ENCODE results near the gene TMEM86B.
"Not testable (repeated sequence)": the region's sequence is repeated elsewhere in the genome, so short reads cannot be mapped to it uniquely, and the experiment has no call there.

TMEM86B gene

DNA sequence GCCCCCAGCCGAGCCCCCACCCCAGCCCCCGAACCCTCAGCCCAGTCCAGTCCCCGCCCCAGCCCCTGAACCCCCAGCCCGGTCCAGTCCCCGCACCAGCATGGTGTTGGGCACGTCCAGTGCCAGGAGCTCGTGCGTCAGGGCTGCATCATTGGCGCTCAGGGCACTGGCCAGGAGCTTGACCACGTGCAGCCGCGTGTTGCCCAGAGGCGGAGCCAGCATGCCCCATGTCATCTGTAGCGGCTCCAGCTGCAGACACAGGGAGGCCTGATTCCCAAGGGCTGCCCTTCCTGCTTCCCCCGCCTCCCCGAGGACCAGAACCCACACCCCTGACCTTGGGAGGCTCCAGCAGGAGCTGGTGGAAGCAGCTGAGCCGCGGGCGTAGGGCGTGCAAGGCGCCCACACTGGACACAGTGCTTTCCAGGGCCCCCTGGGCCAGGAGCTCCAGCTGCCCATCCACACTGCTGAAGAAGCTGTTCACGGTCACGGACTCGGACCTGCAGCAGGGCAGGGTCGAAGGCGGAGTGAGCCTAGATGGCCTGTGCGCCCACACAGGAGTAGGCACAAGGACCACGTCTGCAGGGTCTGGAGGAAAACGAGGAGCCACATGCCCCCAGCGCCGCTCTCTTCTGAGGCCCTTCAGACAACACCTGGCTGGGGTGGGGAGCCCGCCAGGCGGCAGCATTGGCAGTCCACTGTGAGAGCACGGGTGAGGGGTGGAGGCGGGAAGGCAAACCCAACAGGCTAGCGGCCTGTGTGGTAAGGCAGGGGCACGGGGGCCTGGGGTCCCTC lies 12.8 kb upstream of the TMEM86B start:
- no peak for DNase-seq

DNA sequence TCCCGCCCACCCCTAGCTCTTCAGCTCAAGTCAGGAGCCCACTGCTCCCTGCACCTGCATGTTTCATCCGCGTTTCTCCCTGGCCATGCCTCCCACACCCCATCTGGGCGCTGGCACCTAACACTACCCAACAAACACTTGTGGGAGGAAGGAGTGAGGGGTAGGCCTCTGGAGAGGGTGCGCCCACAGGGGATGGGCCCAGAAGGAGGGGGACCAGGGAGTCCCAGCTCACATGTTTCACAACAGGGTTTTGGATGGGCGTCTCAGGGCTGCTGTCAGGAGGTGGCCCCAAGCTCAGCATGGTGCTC lies 12.1 kb upstream of the TMEM86B start:
- DNase-seq: no peak

DNA sequence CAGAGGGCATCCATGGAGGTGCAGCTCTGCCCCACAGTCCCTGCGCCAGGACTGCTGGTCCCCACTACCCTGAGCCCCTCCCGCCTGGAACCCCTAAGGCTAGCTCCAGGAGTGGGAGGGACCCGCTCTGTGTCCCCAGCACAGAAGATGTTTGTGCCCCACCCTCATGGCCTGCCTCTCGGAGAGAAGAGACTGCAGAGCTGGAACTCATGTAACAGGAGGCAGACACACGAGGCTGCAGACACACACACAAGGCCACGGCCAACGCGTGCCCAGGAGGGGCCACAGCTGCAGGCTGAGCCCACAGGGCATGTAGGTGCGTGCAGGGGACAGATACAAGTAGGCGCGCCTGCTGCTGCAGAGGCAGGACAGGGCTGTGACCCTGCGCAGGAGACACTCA lies 10.4 kb upstream of the TMEM86B start:
- no peak for DNase-seq

DNA sequence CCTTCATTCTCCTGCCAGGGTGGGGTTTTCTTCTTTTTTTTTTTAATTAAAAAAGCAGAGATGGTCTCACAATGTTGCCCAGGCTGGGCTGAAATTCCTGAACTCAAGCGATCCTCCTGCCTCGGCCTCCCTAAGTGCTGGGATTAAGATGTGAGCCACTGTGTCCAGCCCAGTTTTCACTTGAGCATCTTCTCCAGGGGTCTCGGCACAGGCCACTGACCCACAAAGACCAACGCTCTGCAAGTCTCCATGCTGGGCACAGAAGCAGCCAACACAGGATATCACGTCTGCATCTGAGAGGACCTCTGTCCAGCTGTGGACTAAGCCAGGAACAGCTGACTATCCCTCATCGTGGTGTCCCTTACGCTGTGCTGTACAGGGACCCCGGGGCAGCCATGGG lies 9.5 kb upstream of the TMEM86B start:
- no peak for DNase-seq

DNA sequence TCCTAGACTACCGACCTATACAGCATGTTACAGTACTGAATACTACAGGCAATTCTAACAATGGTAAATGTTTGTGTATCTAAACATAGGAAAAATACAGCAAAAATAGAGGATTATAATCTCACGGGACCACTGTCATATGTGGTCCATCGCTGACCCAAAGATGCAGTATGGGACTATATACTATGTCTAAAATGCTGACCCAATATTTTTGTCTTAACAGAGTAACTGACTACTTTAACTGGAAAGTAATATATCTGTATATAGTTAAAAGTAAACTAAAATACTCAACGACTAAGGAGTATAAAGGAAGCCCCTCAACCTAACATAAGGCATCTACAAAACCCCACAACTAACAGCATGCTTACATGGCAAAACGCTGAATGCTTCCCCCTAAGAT lies 4.4 kb upstream of the TMEM86B start:
- no peak for DNase-seq

DNA sequence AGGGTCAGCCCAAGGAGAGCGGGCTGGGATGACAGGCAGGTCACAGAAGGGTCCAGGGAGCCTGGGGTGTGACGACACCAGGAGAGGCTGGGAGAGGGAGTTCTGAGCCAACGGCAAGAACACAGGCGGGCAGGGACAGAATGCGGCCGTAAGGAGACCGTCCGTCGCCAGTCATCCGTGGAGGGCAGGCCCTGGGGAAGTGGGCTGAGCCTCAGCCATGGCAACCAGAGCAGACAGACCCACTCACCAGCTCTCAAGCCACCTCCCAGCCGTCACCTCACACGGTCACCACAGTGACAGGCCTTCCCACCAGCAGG lies 3.7 kb upstream of the TMEM86B start:
- no peak for DNase-seq

DNA sequence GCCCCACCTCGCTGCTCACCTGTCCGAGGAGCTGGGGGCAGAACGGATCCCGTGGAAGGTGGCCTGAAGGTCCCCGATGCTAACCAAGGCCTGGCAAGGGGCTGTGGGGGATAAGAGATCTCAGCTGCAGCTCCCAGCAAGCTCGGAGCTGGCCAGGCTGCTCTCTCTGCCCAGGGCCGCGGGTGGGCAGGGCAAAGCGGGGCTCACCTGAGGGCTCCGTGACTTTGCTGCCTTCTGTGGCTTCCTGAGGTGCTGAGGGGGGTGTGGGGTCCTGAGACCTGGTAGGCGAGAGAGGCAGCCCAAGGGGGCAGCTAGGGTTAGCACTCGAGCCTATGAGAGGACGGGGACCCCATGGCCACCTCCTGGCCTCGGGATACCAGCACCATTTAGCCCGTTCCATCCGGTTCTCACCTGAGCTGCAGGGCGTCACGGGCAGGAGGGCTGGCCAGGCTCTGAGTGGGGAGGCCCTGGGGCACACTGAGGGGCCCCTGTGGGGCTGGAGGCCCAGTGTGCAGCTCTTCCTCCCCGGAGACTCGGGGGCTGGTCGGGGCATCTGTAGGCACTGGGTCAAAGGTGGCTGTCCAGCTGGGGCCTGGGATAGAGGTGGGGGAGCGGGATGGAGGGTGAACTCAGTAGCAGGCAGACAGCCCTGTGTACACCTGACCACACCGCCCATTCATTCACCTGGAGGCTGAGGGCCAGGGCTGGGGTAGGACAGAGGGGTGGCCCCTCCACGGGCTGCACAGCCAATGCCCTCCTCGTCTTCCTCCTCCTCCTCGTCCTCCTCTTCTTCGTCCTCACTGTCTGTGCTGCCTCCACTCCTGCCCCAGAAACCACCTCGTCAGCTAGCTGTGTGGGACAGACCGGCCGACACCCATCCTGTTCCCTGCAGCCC lies 3.1 kb upstream of the TMEM86B start:
- DNase-seq: no peak

DNA sequence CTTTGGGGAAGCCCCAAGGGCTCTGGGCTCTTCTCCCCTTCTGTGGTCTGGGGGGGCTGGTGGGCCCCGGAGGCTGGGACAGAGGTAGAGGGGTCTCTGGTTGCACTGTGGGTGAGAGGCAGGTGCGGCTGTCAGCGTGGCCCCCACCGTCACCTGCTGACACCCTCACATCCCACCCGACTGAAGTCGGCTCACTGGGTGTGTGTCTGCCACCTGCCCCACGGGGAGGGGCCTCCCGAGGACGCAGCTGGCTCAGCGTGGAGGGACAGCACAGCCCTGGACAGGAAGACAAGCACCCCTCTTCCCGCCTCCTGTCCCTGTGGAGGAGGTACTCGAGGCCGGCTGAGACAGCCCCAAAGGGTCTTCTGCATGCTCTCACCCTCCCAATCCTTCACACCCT lies 2.2 kb upstream of the TMEM86B start:
- no peak for DNase-seq

DNA sequence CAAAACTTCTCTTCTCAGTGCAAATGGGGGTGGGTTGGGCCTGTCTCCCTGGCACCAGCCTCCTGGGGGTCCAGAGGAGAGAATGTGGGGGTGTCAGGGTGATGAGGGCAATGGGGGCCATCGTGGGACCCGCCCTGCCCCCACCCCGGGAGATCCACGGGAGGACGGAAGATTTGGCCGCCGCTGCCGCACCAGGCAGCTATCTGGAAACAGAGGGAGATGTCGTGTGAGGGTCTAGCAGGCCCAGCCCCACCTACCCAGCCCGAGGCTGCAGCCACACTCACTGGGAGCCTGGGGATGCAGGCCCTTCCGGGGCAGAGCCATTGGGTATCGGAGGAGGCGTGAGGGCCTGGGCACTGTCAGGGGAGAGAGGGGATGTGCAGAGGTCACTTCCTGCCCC lies 1.8 kb upstream of the TMEM86B start:
- DNase-seq: no peak

DNA sequence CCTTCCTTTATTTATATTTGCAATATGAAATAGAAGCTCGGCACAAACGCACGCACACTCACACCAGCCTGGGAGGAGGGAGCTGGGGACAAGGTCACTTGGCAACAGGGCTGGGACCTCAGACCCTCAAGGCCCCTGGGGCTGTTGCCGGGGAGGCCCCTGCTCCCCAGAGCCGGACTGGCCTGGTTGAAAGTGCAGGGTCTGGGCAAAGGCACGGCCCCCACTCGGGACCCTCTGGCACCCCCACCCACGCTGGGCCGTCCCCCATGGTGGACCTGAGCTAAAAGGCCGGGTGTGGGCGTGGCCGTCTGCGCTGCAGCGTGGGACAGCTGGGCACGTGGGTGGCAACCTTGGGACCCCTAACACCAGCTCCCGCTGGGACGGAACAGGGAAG lies 1.2 kb upstream of the TMEM86B start:
- DNase-seq: no peak

DNA sequence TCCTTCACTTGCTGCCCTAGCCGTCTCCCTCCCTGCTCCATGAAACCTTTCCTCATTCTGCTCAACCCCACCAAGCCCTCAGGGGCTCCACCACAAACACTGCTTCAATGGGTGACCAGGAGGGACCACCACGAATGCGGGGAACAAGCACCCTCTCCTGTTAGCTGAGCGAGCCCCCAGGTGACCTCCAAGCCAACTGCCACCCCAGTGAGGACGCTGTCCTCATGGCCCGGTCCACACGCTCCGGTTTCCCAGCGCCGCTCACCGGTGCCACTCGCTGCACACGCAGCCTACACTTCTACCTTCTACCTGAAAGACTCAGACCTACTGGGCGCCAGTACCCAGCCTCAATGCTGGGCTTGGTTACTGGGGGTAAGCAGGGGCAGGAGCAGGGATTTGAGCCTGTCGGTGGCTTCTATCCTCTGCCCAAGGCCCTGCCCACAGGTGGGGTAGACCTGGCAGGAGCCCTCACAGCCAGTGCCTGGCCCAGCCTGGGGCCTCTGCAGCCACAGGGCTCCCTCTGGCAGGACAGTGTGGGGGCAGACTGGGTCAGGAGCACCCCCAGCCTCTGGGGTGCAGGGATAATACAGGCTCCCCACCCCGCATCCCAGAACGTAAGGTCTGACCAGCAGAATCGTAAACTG lies 704 bp upstream of the TMEM86B start:
- DNase-seq: no peak

DNA sequence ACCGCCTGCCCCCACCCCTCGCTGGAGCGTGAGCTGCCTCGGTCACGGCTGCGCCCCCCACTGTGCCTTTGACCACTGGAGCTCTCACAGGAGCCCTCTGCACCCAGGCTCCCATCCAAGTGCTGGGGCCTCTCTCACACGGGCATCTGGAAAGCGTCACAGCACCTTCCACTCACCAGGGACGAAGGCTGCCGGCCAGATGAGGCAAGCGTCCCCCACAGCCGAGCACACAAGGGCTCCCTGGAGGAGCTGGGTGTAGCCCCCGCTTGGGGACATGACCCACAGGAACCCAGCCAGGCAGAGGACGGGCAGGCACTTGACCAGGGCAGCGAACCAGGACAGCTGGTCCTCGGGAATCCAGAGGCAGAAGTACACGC lies 560 bp downstream of the TMEM86B start:
- no peak for DNase-seq

DNA sequence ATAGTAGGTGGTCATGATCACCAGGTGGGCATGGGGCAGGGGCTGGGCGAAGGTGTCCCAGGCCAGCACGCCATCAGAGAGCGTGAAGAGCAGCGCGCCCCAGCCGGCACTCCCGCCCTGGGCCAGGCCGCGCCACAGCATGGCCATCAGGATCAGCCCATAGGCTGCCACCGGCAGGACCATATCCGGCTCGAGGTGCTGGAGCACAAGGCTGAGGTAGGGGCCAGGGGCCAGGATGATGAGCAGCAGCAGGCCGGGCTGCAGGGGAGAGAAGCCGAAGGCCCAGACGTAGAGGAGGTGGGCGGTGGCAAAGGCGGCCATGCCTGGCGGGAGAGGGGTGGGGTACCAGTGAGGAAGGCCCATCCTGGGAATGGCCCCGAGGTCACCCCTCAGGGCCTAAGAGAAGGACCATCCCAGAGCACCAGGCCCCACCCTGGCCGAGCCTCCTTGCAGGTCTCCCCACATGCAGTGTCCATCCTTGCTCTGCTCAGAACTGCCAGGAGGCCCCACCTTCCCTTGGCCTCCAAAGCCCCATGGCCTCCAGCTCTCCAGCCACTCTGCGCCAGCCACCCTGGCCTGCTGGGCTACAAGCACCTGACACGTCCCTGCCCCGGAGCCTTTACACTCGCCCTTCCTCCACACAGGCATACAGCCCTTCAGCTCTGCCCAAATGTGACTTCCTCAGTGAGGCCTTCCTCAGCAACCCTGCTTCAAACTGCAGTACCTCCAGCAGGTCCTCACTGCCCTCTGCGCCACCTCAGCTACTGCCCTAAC lies 1.1 kb downstream of the TMEM86B start:
- no peak for DNase-seq

DNA sequence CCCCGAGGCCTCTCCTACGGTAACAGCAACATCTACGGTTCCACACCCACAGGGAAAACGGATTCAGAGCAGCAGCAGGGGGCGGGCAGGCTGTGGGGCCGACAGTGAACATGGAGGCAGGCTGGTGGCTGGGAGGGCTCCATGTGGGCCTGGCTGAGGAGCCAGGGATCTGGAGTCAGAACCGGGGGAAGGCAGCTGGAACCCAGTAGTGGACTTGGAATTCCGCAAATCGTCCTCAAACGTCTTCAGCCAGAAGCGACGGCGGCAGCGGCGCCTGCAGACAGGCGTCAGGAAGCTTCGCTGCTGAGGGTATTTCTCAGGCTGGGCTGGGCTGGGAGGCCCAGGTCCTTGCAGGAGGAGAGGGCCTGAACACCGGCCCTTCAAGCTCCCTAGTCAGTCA lies 1.8 kb downstream of the TMEM86B start:
- DNase-seq: no peak

DNA sequence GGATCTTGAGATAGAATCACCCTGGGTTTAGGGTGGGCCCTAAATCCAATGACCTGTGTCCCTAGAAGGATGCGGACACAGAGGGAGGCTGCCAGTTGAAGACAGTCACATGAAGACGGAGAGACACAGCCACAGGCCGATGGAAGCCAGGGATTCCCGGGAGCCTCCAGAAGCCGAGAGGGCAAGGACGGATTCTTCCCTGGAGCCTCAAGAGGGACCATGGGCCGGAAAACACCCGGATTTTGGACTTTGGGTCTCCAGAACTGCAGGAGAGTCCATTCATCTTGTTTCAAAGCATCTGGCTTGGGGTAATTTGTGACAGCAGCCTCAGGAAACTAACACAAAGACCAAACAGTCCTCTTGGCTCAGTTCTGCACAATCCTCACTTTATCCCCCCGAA lies 2.3 kb downstream of the TMEM86B start:
- DNase-seq: no peak

DNA sequence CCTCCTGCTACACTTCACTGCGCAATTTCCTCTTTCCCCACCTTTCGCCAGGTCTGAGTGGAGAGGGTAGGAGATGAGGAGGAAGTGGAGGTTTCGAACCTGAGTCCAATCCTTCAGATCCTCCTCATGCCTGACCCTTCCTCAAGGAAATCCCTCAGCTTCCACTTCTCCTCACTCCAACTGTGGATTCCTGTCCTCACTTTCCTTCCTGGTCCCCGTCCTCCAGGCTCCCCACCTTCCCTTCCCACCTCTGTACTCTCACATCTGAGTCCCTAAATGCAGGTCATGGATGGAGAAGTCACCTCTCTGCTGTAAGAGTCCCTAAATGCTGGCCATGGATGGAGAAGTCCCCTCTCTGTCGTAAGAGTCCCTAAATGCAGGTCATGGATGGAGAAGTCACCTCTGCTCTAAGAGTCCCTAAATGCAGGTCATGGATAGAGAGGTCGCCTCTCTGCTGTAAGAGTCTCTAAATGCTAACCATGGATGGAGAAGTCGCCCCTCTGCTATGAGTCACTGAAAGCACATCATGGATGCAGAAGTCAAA lies 3.1 kb downstream of the TMEM86B start:
- no peak for DNase-seq

DNA sequence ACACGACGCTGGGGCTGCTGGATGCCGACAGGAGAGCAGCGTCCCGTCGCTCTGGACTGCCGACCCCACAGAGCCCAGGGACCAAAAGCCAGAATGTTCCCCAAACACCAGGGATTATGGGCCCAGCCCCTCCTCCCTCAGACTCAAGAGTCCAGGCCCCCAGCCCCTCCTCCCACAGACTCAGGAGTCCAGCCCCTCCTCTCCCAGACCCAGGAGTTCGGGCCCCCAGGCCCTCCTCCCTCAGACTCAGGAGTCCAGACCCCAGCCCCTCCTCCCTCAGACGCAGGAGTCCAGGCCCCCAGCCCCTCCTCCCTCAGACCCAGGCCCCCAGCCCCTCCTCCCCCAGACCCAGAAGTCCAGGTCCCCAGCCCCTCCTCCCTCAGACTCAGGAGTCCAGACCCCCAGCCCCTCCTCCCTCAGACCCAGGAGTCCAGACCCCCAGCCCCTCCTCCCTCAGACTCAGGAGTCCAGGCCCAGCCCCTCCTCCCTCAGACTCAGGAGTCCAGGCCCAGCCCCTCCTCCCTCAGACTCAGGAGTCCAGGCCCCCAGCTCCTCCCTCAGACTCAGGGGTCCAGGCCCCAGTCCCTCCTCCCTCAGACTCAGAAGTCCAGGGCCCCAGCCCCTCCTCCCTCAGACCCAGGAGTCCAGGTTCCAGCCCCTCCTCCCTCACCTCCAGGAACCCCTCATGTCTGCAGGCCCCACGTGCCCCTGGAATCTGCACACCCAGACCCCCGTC lies 3.7 kb downstream of the TMEM86B start:
- DNase-seq: not testable (repeated sequence)

DNA sequence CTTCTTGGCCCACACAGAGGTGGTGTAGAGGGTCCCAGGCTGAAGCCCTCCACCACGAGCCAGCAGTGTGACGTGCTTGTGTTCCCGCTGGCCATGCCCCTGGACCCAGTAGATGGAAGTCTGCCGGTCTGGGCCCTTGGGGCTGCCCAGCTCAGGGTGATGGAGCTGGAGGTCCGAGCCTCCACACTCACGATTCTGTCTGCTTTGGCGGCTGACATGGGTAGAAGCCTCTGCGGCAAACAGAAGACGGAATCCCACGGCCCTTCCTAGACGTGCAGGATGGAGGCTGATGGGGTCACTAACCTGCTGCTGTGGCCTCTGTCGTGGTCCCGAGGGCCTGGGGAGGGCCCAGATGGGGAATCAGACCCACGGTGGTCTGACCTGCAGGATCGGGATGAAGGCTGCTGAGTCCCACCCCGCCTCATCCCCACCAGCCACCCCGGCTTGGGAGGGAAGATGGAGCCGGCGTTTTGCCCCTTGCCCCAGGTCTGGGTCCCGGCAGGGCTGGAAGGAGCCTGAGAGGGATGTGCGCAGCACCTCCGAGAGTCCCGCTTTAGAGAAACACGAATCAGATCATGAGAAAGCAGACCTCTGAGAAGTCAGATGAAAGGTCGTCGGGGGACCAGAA lies 4.4 kb downstream of the TMEM86B start:
- DNase-seq: no peak

DNA sequence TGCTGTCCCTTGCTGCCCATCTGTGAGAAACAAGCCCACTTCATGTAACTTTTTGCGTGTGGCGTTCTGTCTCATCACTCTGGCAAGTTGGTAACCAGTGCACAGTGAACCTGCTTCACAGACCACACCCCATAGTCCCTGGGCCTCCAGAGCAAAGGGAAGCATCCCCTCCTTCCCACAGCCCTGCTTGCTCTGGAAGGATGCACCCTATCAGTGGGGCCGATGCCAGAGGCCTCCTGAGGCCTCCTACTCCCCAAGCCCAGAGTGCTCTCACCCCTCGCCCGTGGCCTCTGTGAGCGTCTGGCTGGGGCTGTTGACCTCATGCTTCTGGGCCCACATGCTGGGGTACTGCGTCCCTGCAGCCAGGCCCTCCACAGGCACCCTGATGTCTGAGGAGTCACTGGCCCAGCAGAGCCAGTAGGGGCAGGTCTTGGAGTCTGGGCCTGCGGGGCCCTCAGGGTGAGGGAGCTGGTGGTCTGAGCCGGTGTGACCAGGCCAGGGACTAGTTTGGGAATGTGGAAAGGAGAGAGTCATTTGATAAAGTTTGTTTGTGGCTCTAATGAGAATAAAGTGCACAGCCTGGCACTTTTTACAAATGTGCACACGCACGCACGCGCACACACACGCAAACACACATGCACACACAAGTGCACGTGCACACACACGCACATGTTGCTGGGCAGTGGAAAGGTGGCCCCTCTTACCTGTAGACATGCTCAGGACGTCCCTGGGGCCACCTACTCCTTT lies 5.1 kb downstream of the TMEM86B start:
- DNase-seq: no peak

DNA sequence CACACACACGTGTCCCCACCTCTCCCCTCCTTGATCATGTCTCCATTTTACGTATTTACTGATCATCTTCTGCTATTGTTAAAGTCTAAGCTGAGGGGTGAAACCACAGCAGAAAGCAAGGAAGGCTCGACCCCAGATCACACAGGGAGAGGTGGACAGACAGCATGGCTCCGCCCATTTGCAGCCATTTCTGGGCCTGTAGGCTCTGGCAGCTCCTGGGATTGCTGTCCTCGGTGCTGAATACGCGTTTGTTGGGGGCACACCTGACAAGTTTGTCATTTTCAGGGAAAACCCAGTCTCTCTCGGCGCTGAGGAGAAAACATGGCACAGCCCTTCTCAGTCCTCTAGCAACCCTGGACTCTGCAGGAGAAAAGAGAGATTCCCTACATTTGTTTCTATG lies 8.0 kb downstream of the TMEM86B start:
- DNase-seq: no peak

Measured in GOT3 (cell line).